Activated B cell treated with CpG ODN at 0.5 μM for 24 hours (primary cell): ENCODE results near the gene PLAA. TPM values are rescaled to one million over a fixed set of nuclear protein-coding genes. Genes with fewer than 3 reads are reported as not detected.
"Not testable (repeated sequence)": the region's sequence is repeated elsewhere in the genome, so short reads cannot be mapped to it uniquely, and the experiment has no call there.

Experiments
- ATAC-seq: fragments of 200-7000 bp; cut with Tn5 transposase; one replicate; pipeline ENCODE4 v1.10.0; 2021; ENCODE audit warnings: low read depth, mild to moderate bottlenecking, moderate library complexity
- CTCF ChIA-PET: fragments of 350-600 bp; sonication (Branson Sonifier 250); formaldehyde crosslinking; loops from one replicate; lab custom pipeline; 2021; ENCODE audit warnings: antibody characterized with exemption; lab: Charles Lee
- POLR2A ChIA-PET: fragments of 350-600 bp; sonication (Branson Sonifier 250); formaldehyde crosslinking; loops from one replicate; lab custom pipeline; 2021; ENCODE audit warnings: antibody characterized with exemption; lab: Charles Lee
- DNase-seq: peaks from one replicate; pipeline ENCODE4 v3.0.0; 2022
- H3K27ac Mint-ChIP-seq: one replicate; pipeline ENCODE4 v1.8.0; 2020; ENCODE audit warnings: mixed read lengths
- H3K27me3 Mint-ChIP-seq: one replicate; pipeline ENCODE4 v1.8.0; 2021; ENCODE audit warnings: mixed read lengths
- H3K36me3 Mint-ChIP-seq: one replicate; pipeline ENCODE4 v1.8.0; 2021; ENCODE audit warnings: low read depth, mixed read lengths
- H3K4me1 Mint-ChIP-seq: one replicate; pipeline ENCODE4 v1.8.0; 2021; ENCODE audit warnings: mixed read lengths
- H3K4me3 Mint-ChIP-seq: one replicate; pipeline ENCODE4 v1.8.0; 2020; ENCODE audit warnings: mild to moderate bottlenecking, mixed read lengths
- H3K9me3 Mint-ChIP-seq: one replicate; pipeline ENCODE4 v1.8.0; 2020; ENCODE audit warnings: mixed read lengths
- CTCF ChIP-seq: fragments of 200-600 bp; IDR thresholded peaks from one replicate; pipeline ENCODE4 v1.8.0; 2022; ENCODE audit warnings: antibody characterized with exemption, mild to moderate bottlenecking
- intact Hi-C: fragments of 100-400 bp; cut with micrococcal nuclease; formaldehyde crosslinking; loops from one replicate; pipeline ENCODE4 v1.15.1; 2024
- total RNA-seq: library from RNA; stranded (reverse); gene quantifications from 2 replicates; pipeline ENCODE4 v1.2.3, GENCODE V29; 2022

Gene PLAA
- total RNA-seq, 1 donor from 2014 or later = 31.3 TPM

DNA sequence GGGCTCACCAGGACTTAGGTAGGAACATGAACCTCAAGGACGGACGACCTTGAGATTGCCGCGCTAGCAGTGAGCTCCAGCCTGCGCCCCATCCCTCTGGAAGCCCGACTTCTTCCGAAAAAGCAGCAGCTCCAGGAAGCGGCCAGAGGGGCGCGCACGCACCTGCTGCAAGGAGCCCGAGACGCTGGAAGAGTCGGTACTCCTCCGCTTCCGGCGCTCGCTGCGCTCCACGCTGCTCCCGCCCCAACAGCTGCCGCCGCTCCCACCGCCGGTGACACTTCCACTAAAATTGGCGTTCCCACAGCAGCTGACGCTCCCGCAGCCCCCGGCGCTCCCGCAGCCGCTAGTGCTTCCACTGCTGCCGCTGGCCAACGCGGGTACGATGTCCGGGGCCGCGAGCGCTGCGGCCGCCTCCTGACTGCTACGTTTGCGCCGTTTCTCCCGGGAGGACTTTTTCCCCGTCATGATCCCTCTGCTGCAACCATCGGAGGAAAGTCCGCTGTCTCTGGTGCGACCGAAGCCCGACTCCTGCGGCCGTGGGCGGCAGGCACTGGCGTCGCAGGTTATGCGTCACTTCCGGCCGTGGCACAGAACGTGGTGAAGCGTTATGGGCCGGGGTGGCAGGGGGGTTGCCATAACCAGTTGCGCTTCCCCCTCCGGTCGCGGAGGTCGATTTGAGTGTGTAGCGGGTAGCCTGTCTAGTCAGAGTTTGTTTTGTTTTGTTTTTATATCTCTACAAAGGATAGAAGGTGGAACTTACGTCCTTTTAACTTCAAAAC lies 54.6 kb downstream of the PLAA start, which contains the start of gene CAAP1:
CAAP1 (minus strand) TSS at position 552 of the 779 bp plus-strand sequence; CDS start at position 465, 87 bp downstream.
- H3K36me3 Mint-ChIP-seq = peaks cover 6% of the 10 kb centered on the region
- H3K27me3 Mint-ChIP-seq = no peaks in the 10 kb centered on the region
- H3K4me3 Mint-ChIP-seq = peak within 1 kb of the TSS; percentile 100
- DNase-seq = peak; percentile 87
- H3K4me1 Mint-ChIP-seq = peaks cover 44% of the 10 kb centered on the region
- H3K27ac Mint-ChIP-seq = peak within 1 kb of the TSS; percentile 98
- TF ChIP-seq CTCF = no peak
- ChIA-PET CTCF (no interaction called here), POLR2A (interaction anchor here (0.7 to 3.9 kb wide), 5 partner anchors 14 to 63 kb away, joined by 3 to 32 read pairs (median 3); partner anchors contain the start of genes IFT74 and PLAA)
- peak; percentile 96 for ATAC-seq
- intact Hi-C loops = loop anchor here (1.0 to 10.0 kb wide), 4 partner anchors 55 to 680 kb away; partner anchors contain the start of genes C9orf72 and PLAA
- peaks cover 4% of the 10 kb centered on the region for H3K9me3 Mint-ChIP-seq

DNA sequence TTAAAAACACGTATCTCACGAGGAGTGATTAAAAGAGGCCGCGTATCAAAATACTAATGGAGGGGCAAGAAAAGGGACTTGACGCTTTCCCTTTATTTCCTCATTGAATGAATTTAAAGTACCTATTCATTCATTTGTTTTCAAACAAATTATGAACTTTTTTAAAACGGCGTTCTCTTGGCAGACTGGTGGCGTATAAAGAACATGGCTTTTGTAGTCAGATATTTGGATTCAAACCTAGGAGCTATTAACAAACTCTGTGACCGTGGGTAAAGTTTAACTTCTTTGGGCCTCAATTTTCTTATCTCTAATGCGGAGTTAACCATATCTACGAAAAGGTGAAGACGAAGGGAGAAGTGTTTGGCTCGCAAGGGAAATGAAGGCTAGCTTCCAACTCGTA lies 55.3 kb downstream of the PLAA start:
- ChIA-PET CTCF (interaction anchor here (0.7 kb wide), 1 partner anchor 63 kb away, joined by 3 read pairs; no protein-coding TSS in a partner anchor), POLR2A (interaction anchor here (0.8 to 3.9 kb wide), 4 partner anchors 13 to 64 kb away, joined by 3 to 32 read pairs (median 13); partner anchors contain the start of genes IFT74 and PLAA)
- intact Hi-C loops = loop anchor here (1.0 to 10.0 kb wide), 4 partner anchors 56 to 681 kb away; partner anchors contain the start of genes C9orf72 and PLAA
- no peak for TF ChIP-seq CTCF
- ATAC-seq (no peak), DNase-seq (no peak)
- Mint-ChIP-seq H3K9me3 (peaks cover 4% of the 10 kb centered on the region), H3K27me3 (no peaks in the 10 kb centered on the region), H3K27ac (peak overlapping the region; percentile 98), H3K36me3 (peaks cover 9% of the 10 kb centered on the region), H3K4me3 (peak overlapping the region; percentile 100), H3K4me1 (peaks cover 44% of the 10 kb centered on the region)

- Mint-ChIP-seq H3K27ac (no peak overlapping the region), H3K4me1 (peaks cover 43% of the 10 kb centered on the region), H3K27me3 (no peaks in the 10 kb centered on the region), H3K36me3 (peaks cover 28% of the 10 kb centered on the region), H3K9me3 (no peaks in the 10 kb centered on the region), H3K4me3 (no peak overlapping the region)
- intact Hi-C loops = no loop called here
- ATAC-seq (no peak), DNase-seq (no peak)
- TF ChIP-seq CTCF = no peak
- ChIA-PET POLR2A (no interaction called here), CTCF (no interaction called here)
Observed at GRCh38 chr9:26888271-26888670, 58.8 kb downstream of the PLAA start.

GRCh38 chr9:26882154-26882553 lies 64.9 kb downstream of the PLAA start:
- intact Hi-C loops = no loop called here
- Mint-ChIP-seq H3K9me3 (peaks cover 9% of the 10 kb centered on the region), H3K27me3 (no peaks in the 10 kb centered on the region), H3K27ac (no peak overlapping the region), H3K36me3 (peaks cover 75% of the 10 kb centered on the region), H3K4me1 (no peaks in the 10 kb centered on the region), H3K4me3 (no peak overlapping the region)
- CTCF ChIA-PET = no interaction called here
- POLR2A ChIA-PET = no interaction called here
- no peak for DNase-seq
- no peak for ATAC-seq
- no peak for TF ChIP-seq CTCF

- no peak for TF ChIP-seq CTCF
- ATAC-seq (no peak), DNase-seq (no peak)
- Mint-ChIP-seq H3K36me3 (peaks cover 77% of the 10 kb centered on the region), H3K27me3 (no peaks in the 10 kb centered on the region), H3K4me1 (no peaks in the 10 kb centered on the region), H3K4me3 (no peak overlapping the region), H3K9me3 (peaks cover 9% of the 10 kb centered on the region), H3K27ac (no peak overlapping the region)
- intact Hi-C loops = no loop called here
- ChIA-PET CTCF (no interaction called here), POLR2A (no interaction called here)
Observed at GRCh38 chr9:26880262-26880661, 66.8 kb downstream of the PLAA start.

GRCh38 chr9:26875155-26875554 lies 71.9 kb downstream of the PLAA start:
- ATAC-seq, H3K27ac Mint-ChIP-seq, intact Hi-C loops, H3K27me3 Mint-ChIP-seq, H3K4me3 Mint-ChIP-seq, DNase-seq, POLR2A ChIA-PET, H3K4me1 Mint-ChIP-seq, H3K9me3 Mint-ChIP-seq, CTCF ChIA-PET: not testable (repeated sequence)
- H3K36me3 Mint-ChIP-seq = peaks cover 41% of the 10 kb centered on the region
